GM21381 (cell line): ENCODE measurements around the gene FPGS.

ENCODE experiments used
- ATAC-seq: cut with Tn5 transposase; IDR thresholded peaks from one replicate; pipeline ENCODE4 v1.9.1; 2021; ENCODE audit warnings: mild to moderate bottlenecking, moderate library complexity; ENCODE audit not compliant: unreplicated experiment

The FPGS gene

DNA sequence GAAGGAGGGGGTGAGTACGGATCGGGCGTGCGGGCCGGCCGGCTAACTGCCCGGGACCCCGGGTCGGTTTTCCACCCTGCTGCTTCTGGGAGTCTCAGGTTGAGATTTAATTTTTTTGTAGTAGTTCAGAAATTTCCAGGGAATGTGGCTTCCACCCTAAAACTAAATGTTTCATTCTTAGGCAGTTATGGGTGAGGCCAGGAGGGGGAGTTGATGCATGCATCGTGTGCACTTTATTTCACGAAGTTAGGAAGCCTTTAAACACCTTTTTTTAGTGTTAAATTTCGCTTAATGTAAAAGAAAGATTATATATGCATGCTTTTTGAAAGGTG, 15.9 kb upstream of the FPGS start:
- no peak for ATAC-seq

DNA sequence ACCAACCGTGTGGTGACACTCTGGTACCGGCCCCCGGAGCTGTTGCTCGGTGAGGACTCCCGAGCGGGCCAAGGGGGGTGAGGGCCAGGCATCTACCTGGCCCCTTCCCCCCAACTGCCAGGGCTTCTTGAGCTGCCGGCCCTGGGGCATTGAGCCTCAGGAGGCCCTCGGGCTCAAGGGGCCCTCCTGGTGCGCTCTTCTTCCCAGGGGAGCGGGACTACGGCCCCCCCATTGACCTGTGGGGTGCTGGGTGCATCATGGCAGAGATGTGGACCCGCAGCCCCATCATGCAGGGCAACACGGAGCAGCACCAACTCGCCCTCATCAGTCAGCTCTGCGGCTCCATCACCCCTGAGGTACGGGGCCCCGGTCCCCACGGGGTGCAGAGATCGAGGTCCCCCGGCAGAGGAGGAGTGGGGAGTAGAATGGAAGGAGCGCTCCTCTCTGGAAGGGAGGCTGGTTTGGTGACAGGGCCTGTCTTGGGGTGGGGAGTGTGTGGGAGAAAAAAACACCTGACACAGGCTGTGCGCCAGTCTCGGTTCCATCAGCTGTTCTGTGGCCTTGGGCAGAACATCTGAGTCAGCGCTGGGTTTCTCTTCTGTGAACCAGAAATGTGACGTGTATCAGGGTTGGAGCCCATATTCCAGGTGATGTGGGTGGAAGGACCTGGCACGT, 14.2 kb upstream of the FPGS start:
- ATAC-seq: no peak

DNA sequence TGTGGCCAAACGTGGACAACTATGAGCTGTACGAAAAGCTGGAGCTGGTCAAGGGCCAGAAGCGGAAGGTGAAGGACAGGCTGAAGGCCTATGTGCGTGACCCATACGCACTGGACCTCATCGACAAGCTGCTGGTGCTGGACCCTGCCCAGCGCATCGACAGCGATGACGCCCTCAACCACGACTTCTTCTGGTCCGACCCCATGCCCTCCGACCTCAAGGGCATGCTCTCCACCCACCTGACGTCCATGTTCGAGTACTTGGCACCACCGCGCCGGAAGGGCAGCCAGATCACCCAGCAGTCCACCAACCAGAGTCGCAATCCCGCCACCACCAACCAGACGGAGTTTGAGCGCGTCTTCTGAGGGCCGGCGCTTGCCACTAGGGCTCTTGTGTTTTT, 13.5 kb upstream of the FPGS start:
- ATAC-seq: no peak

DNA sequence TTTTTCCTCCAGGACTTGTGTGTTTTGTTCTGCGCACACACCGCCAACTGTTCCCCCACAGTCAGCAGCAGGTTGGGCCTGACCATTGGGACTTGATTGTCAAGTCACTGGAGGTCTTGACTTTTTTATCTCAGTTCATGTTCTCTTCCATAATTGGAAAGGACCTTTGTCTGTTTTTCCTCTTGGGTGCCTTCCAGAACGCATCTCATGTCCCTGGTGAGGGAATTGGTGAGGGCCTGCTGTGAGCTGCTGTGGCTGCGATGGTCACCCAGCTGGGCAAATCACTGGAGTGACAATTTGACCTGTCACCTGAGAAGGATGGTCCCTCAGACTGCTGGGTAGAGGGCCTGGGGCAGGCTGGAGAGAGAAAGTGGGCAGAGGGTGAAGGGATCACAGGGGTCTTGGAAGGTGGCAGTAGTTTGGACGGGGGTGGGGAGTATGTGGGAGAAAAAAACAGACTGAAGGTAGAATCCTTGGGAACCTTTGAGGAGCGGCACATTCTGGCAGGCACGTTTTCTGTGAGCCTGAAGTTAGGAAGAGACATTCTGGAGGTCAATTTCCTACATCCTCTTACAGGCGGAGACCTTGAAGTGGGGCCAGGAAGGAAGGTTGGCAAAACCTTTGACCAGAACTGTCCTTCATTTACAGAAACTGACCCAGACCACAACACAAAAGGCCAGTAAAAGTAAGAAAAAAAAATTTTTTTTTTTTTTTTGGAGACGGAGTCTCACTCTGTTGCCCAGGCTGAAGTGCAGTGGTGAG, 12.4 kb upstream of the FPGS start:
- no peak for ATAC-seq

DNA sequence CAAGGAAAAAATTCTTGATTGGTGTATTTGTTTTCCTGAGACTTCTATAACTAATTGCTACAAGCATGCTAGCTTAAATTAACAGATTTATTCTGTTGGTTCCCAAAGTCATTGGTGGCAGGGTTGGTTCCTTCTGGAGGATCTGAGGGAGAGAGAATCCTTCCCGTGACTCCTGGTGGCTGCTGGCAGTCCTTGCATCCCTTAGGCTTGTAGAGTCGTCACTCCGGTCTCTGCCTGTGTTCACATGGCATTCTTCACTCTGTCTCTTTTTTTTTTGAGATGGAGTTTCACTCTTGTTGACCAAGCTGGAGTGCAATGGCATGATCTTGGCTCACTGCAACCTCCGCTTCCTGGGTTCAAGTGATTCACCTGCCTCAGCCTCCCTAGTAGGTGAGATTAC, 11.6 kb upstream of the FPGS start:
- no peak for ATAC-seq

DNA sequence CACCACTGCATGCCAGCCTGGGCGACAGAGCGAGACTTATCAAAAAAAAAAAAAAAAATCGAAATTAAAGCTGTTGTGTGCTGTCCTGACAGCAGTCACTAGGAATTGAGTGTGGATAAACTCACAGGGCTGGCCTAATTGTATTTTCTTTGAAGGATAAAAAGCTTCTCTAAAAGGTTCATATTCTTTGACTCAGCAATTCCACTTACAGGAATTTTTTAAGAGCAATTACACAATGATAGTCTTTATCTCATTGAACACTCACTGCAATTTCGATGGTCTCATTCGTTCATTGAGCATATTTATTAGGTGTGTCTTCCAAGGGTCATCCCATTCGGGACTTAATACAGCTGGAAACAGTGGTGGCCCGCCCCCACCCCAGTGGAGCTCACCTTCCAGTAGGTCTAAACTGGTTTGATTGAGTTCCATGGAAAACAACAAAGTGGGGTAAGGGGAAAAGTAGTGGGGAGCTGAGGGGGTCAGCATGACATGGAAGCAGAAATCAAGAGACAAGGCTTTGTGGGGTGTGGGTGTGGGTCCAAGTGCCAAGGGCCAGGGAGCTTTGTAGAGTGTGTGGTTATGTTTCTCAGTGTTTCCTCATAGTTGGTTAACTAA, 10.2 kb upstream of the FPGS start:
- ATAC-seq: no peak

DNA sequence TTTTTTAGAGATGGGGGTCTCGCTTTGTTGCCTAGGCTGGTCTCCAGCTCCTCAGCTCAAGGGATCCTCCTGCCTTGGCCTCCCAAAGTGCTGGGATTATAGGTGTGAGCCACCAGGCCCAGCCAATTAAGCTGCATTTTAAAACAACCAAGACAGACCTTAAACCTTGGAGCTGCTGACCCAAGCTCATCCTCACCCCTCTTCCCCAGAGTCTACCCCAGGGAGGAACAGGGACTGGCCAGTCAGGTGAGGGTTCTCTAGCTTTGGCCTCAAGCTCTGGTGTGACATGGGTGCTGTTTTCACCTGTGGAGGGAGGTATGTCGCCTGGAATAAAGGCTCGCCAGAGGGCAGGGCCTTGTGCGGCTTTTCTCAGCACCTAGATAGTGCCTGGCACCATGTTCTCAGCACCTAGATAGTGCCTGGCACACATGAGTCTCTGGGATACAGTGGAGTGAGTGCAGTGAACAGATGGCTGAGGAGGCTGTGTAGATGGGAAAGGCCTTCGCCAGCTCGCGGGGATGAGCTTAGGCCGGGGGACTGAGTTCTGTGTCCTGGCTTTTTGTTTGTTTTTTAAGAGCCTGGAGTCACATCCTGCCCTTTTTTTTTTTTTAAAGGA, 9.5 kb upstream of the FPGS start:
- no peak for ATAC-seq

DNA sequence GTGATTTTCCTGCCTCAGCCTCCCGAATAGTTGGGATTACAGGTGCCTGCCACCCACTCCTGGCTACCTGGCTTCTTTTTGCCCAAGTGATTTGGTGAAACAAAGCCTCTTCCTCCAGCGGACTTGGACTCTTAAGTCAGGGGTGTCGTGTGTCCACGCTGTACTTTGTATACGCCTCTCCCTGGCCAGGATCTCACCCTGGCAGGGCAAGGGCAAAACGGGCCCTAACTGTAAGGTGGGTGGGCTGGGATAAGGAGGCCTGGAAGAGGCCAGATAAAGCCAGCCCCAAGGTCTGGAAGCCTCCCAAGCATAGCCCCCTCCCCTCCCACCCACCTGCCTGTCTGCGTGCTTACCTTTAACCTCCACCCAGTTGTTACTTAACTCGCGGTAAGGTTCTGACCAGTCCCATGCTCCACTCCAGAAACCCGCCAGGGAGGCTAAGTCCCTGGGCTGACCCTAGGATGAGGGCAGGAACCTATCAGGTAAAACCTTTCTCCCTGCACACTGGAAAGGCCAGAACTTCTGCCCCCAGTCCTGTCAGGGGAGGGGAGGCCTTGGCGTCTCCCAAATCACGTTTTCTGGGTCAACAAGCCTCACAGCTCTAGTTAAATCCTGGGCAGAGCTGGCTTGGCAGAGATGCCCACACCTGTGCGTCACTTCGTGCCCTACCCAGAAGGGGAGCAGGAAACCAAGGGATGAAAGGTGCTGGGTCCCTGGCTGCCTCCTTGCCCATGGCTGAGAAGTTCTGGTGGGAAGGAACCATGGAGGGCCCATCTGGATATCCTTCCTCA, 8.5 kb upstream of the FPGS start:
- no peak for ATAC-seq

DNA sequence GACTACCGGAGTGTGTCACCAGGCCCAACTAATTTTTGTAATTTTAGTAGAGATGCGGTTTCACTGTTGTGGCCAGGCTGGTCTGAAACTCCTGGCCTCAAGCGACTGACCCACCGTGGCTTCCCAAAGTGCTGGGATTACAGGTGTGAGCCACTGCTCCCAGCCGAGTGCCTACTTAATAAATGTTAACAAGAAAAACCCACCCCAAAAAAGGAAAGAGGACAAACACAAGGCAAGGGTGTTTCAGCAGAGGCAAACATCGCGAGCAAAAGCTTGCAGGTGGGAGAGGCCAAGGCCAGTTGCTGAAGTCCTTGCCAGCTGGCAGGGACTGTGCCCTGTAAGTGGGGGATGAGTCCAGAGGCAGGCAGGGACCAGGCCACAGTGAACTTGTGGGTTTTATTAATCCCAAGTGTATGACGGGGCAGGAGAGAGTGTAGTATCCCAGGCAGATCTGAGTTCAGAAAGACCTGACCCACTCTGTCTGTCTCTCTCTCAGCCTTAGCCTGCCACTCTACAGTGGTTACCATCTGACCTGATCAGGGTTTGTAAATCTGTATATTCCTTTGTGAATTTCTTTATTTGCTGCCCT, 6.4 kb upstream of the FPGS start:
- ATAC-seq: no peak

DNA sequence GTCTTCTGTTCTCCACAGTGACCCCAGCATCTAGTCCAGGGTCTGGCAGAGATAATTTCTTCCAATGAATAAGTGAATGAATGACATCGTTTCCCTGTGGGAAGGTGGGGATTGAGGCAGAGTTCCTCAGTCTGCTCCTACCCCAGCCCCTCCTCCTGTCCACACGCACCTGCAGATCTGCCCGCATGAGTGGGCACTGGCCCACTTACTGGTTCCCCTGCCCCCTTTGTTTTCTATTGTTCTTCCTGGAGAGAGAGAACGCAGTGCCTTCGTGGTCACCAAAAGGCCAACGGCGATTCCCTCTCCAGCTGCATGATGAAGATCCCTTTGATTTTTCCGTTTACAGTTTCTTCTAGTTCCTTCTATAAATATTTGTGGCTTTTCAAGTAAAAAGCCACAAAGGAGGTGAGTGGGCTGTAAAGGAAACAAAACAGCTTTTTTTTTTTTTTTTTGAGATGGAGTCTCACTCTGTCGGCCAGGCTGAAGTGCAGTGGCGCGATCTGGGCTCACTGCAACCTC, 5.8 kb upstream of the FPGS start:
- no peak for ATAC-seq

DNA sequence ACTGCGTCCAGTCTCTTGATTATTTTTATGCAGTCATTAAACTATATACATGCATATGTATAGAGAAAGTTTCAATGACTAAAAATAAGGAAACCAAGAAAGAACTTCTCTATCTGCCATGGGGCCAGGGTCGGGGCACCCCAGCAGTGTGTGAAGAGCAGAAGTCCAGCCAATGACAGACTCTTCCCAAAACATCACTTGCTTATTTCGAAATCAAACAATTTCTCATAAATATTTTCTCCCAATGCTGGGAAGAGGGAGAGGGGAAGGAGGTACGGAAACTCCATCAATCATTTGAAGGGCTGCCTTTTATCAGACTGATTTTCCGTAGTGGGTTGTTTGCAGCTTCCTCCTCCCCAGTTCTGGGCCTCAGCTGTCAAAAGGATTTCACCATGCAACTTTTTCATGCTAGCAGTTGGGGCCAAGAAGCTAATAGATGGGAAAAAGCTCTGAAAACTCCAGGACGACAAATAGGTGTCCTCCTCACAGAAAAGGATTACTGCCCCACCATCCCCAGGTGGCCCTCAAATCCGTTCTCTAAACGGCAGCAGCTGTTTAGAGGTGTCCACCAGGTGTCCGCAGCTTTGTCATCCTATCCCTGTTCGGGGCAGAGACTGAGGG, 617 bp upstream of the FPGS start:
- no peak for ATAC-seq

DNA sequence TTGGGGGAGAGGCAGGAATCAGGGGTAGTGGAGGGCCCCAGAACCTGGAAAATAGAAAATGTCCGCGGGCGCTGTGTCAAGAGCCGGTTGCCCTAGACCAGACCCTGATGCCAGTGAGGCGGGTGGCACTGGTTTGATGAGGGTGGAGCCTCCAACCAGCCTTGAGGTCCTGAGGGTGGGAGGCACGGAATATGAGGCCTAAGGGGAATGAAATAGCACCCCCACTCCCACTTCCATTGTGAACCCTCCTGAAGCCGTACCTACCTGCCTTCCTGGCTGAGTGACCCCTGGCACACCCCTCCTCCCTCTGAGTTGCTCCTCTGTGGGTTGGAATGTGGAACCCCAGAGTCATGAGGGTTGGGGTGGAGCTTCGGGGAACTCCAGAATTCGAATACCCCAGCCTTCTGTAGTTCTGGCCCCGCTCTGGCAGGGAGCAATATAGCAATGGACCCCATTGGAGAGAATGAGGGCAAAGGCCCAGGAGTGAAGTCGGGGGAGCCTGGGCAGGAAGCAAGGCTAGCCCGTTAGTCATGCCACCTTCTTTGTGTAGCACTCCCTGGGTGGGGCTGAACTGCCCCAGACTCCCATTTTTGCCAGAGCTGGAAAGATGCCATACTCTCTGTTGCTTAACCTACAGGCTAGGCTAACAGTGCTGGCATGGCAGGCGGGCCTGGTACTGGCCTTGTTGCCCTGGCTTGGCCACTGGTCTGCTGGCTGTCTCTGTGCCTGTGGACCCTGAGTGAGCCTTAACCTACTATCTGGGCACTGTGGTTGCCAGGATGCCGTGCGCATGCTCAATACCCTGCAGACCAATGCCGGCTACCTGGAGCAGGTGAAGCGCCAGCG, 1.0 kb downstream of the FPGS start:
- ATAC-seq: no peak

DNA sequence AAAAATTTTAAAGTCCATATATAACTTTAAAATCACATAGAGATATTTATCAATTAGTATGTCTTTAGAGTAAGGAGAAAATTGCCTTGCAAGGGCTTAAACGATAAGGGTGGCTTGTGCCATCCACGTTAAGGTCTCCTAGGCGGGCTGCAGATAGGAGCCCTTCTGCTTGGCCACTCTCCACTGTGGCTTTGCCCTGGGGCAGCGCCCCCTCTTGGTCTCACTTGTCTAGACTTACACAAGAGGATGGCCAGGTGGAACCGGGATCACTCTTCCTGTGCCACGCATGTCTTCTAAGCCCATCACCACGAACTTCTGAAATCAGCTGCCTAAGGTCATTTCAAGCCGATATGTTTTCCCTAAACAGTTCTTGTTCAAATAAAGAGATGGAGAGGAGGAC, 2.9 kb downstream of the FPGS start:
- ATAC-seq: no peak

DNA sequence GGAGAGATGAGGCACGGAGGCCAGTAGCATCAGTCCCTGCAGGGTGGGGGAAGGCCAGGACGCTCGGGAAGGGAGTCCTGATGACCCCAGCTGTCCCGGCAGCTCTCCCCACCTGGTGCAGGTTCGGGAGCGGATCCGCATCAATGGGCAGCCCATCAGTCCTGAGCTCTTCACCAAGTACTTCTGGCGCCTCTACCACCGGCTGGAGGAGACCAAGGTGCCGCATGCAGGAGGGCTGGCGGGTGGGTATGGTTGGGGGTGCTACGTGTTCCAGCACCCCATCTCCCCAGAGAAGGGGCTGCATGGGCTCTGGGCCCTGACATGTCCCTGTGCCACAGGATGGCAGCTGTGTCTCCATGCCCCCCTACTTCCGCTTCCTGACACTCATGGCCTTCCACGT, 4.2 kb downstream of the FPGS start:
- ATAC-seq: no peak

DNA sequence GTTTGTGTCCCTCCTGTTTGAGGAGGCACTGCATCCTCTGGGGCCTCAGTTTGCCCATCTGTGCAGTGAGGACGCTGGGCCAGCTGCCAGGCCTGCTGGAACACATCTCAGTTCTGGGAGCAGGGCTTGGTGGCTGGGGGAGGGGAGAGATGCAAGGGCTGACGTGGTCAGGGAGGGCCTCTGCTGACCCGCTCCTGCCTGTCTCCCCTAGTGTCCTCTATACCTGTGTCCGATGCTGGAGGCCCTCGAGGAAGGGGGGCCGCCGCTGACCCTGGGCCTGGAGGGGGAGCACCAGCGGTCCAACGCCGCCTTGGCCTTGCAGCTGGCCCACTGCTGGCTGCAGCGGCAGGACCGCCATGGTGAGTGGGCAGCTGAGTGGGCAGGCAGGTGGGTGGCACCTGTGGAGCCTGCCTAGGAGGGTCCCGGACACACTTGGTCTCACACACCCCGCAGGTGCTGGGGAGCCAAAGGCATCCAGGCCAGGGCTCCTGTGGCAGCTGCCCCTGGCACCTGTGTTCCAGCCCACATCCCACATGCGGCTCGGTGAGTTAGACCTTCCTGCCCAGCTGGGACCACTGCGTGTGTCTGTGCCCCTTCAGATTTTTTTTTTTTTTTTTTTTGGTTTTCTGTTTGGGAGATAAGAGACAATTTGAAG, 5.8 kb downstream of the FPGS start:
- ATAC-seq: no peak

DNA sequence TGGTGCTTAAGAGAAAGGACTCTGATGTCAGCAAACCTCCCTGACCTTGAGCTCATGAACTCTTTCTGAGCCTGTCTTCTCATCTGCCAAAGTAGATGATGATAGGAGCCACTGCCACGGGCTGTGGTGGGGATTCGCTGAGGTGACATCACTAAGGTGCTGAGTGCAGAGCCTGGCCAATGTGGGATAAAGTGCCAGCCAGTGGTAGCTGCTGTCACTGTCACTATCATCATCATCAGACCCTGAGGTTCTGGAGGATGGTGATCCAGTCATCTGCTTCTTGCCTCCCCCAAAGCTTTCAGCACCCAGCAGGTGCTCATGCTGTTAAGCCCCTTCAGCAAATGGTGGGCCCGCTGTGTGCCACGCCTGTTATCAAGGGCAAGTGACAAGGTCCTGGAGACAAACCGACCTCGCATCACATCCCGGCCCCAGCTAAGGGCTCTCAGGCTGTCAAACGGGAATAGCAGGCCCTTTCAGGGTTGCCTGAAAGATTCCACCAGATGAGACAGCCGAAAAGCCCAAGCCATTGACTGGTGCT, 6.4 kb downstream of the FPGS start:
- no peak for ATAC-seq

DNA sequence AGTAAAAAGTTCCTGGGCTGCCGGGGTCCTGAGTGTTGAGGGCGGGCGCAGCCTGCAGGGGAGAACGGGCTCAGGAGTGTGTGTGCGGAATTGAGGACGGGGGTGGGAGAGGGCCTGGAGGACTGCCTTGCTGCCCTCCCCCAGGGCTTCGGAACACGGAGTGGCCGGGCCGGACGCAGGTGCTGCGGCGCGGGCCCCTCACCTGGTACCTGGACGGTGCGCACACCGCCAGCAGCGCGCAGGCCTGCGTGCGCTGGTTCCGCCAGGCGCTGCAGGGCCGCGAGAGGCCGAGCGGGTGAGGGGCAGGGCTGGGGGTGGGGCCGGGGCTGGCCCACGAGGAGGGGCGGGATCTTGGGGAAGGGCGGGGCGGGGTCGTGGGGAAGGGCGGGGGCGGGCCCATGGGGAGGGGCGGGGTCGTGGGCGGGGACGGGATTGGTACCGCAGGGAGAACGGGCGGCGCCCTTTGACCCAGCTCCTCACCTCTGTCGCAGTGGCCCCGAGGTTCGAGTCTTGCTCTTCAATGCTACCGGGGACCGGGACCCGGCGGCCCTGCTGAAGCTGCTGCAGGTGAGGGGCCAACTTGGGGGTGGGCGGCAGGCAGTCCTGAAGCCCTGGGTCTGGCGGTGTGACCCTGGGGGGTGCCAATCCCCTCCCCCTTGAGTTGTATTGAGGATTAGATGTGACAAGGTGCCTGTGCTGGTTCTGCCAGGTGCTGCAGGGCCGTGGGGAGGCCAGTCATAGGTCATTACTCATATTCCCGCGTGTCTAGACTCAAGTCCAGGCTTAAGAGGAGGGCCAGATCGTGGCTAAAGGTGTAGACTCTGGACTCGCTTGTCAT, 7.1 kb downstream of the FPGS start:
- ATAC-seq: no peak
